GM18868 (cell line): ENCODE results near the gene FABP1.

ENCODE experiments used
- ATAC-seq: cut with Tn5 transposase; IDR thresholded peaks from one replicate; pipeline ENCODE4 v1.9.1; 2021; ENCODE audit warnings: mild to moderate bottlenecking, moderate library complexity; ENCODE audit not compliant: unreplicated experiment

Gene FABP1

DNA sequence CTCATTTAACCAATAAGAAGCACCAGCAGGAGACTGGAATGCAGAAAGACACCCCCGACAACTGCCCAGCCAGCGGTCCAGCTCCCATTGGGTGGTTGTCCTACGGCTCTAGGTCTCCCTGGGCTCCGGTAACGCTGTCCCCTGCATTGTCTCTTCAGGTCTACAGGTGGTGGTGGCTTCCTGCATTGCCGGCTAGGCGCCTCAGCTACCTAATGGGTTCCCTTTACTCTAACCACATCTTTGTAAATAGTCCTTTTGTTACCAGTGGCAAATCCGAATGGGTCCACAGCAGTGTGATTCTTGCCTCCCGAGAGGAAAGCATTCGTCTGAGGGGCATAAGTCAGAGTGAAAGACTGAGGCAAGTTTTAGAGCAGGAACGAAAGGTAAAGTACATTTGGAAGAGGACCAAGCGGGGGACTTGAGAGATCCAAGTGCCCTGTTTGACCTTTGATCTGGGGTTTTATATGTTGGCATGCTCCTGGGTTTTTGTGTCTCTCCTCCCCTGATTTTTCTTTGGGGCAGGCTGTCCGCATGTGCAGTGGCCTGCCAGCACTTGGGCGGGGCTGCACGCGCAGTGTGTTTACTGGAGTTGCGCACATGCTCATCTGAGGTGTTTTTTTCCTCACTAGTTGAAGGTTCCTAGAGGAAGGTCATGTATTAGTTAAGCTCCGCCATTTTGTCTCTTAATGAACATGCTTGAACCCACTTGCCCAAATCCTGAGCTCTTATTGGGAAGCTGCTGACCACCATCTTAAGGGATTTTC is 11.0 kb downstream of the FABP1 start:
- no peak for ATAC-seq

DNA sequence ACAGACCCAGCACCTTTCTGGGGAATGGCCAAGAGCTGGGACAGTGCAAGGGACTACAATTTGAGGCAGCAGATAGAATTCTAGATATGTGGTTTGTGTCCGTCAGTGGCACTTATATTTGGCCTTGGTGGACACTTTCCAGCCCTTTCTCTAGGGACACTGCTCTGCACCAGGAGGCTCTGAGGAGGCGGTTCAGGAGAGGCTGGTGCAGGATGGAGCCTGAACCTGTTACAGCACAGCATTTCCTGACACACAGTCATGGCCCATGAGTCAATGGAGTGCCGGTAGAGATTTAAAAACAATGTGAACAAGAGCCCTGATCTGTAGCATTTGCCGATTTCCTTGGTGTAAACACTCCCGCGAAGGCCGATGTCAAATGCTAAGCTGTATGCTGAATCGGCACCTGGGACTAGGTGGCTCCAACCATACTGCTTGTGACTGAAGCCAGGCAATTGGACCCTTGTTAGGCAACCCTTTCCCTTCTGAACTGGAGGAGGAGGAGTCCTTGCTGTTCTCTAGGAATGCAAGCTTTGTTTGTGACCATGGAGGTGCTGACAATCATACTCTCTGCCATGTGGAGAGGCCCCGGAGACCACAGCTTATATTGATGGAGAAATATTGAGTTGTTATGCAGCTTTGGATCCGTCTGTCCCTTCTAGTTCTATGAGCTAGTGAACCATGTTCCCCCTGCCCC is 11.9 kb downstream of the FABP1 start:
- no peak for ATAC-seq

DNA sequence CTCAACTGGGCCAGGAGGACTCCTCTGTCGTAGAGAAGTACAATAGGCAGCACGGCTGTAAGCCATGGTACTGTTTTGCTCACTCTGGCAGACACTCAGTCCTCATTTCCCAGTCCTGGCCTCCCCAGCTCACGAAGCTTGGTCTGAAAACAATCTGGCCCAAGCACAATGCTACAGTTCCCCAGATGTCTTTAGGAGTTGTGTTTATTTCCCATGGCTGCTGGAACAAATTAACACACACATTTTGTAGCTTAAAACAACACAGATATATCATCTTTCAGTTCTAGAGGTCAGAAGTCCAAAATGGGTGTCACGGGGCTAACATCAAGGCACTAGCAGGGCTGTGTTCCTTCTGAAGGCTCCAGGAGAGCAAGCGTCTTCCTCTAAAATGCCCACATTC is 13.0 kb downstream of the FABP1 start:
- ATAC-seq: no peak

DNA sequence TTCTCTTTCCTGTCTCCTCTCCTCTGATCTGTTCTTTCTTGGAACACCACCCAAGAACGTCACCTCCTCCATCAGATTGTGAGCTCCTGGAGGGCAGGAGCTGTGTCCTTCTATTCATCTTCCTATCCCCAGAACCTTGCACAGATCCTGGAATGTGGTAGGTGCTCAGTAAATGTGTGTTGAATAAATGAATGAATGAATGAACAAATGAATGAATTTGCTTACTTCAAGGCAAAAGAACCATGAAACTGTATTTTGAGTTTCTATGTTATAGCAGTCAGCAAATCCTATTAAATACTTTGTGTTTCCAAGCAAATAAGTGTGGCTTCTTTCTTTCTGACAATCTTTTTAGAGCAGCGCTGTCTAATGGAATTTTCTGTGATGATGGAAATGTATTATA is 14.8 kb downstream of the FABP1 start:
- ATAC-seq: no peak

DNA sequence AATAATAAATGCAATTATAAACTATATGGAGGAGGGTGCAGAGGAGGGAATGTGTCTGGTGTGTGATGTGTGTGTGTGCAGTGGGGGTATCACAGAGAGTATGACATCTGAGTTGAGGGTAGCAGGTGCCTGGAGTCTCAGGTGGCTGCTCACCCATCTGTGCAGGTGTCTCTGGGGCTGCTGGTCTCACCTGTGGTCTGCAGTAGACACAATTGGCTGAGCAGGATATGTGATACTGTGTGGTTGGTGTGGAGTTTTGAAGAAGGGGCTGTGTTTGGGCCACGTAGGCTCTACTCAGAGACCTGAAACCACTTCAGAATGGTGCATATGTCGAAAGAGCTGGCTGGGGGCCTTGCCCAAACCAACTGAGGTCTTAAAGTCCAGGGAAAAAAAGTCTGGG is 17.0 kb downstream of the FABP1 start:
- no peak for ATAC-seq

DNA sequence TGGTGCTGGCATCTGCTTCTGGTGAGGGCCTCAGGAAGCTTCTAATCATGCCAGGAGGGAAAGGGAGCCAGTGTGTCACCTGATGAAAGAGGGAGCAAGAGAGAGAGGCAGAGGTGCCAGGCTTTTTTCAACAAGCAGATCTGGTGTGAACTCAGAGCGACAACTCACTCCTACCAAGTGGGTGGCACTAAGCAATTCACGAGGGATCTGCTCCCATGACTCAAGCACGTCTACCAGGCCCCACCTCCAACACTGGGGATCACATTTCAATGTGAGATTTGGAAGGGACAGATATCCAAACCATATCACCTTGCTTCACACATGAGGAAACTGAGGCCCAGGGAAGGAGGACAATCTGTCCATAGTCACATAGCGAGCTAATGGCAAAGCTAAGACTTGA is 19.1 kb downstream of the FABP1 start:
- no peak for ATAC-seq

DNA sequence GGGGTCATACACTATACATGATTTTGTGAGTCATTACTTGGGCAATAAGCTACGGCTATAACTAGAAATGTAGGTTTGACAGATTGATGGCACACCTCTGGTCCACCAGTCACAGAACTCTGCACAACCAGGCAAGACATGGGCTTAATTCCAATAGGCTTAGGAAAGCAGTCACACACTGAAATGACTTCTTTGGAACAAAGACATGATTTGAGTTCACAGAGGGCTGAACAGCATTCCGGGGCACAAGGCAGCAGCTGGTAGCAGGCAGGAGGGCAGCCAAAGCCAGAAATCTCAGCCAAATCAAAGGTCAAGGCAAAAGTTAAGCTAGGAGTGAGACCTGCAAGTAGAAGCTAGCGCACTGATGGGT is 27.4 kb downstream of the FABP1 start:
- no peak for ATAC-seq

DNA sequence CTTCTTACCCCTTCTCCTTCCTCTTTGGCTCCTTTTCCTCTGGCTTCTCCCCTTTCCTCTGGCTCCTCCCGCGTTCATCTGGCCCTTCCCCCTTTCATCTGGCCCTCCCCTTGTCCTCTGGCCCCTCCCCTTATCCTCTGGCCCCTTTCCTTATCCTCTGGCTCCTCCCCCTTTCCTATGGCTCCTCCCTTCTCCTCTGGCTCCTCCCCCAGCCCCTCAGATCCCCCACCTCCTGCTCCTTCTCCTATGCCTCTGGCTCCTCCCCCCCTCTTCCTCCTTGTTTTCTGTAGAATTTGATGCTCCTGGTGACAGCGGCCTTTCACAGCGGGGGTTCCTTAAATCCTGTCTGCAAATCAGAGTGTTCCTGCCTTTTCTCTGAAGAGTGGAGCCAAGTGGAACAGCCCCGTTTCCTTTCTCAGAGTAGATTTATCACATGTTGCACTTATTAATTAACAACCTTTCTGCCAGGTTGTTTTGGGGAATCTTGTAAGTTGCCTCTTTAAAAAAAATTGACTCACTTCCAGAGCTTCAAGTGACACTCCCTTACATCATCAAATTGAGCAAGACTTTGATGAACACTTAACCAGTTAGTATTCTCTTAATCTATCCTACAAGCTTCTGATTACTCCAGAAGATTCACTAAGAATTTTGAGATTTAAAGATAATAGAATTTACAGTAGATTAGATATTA is 27.9 kb downstream of the FABP1 start:
- no peak for ATAC-seq

DNA sequence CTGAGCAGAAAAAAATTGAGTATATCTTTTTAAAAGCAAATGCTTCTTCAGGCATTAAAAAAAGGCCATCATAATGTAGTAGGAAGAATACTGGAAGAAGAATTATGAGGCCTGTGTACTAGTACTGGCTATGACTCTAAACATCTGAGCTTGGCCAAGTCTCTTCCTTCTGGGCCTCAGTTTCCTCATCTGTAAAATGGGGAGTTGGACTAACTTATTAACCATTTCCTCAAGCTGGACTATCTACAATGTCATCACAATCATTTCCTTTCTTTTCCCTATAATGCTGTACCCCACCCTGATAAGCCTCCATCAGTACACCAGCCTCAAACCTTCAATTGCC is 29.3 kb downstream of the FABP1 start:
- no peak for ATAC-seq

DNA sequence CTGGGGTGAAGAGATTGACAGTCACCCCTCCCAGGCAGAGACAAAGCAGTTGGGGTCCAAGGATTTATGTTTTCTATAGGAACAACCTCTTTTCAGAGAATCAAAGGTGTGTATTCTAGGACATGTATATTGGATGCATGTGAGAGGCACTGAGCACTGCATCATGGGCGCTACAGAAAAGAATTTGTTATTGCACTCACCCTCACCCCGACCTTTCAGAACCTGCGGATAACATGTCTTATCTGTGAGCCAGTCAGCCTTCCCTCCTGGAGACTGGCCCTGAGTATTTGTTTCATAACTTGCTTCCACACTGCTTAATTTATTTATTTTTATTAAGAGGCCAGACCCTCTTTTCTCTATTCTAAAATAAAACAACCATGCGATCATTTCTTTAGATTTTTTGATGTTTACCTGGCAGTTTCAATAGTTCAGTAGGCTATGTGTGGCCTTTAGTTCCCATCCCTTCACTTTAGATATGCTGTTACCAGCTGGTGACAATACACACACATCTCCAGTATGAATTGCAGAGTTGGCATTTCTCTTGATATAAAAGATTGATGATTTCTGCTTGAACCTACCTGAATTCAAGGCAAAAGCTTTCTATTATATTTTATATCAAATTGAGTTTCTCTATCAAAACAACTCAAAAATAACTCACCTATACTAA is 29.8 kb downstream of the FABP1 start:
- no peak for ATAC-seq

DNA sequence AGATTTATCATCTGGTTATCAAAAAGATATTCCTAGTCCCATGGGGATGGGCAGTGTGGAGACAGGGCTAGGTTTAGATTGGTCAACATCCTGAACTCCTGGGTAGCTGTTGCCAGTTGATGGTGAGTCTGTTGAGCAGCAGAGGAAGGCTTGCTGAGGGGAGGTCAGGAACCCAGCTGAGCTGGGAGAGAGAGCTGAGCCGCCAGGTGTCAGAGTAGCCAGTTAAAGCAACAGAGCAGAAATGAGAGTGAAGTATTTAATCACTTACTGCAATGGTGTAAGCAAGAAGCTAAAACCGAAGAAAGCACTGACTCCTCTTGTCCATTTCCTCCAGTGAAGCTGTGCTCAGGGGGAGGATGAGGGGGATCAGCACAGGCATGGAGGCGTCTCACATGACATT is 30.7 kb downstream of the FABP1 start:
- ATAC-seq: no peak

DNA sequence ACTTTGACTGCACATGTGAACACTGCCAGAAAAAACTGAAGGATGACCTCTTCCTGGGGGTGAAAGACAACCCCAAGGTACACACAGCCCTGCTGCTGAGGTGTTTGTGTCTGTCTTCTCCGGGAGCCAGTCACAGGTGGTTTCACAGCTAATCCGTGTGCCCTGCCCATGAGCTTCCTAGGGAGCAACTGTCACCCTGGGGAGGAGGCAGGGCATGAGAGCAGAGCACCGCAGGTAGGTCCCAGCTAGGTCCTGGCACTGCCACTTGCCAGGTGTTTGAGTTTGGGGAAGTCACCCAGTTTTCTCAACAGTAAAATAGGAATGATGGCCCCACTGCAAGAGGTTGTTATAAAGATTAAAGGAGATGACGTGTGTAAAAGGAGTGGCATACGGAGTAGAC is 31.2 kb downstream of the FABP1 start:
- no peak for ATAC-seq

DNA sequence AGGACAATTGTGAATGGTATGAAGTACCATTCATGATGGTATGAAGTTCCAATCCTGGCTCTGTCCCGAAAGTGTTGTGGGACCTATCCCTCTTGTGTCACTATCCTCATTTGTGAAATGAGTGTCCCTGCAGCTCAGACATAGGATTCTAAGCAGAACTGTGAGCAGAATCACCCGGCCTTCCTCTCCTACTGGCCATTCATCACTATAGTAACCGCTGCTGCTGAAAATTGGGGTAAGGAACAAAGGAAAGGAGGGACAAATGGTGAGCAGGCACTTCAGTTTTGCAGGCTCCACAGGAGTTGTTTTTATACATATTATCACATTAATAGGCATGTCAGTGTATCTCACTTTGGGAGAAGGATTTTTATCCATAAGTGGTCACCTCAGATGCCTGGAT is 32.8 kb downstream of the FABP1 start:
- ATAC-seq: no peak

DNA sequence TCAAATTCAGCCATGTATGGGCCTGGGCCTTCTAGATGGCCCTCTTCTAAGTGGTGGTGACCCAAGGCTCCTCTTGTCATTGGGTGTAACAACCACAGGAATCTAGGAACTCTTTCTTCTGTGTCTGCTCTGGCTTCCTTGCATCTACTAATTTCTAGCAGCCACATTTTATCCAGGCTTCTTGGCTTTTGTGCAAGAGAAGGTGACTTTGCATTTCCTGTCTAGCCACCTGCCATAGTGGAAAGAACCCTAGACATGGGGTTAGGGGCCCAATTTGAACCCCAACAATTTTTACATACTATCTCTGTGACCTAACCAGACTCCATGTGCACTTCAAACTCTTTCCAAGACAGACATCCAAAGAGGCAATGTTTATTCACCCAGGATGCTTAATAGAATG is 35.1 kb downstream of the FABP1 start:
- no peak for ATAC-seq

DNA sequence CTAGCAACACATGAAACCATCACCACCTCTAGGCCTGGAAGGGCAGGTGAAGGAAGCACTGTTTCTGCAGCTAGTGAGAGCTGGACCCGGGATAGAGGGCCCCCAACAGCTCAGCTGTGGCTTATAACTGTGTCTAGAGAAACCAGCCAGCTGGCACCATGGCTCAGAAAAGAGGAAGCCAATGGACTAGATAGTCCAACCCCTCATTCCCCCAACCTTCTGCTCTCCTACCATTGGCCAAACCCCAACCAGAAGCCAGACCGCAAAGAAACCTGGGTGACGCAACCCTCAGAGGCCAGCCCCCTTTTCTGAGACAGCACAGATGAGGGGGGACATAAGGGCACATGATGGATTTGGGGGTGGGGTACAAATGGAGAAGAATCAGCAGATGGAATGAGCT is 35.9 kb downstream of the FABP1 start:
- ATAC-seq: no peak

DNA sequence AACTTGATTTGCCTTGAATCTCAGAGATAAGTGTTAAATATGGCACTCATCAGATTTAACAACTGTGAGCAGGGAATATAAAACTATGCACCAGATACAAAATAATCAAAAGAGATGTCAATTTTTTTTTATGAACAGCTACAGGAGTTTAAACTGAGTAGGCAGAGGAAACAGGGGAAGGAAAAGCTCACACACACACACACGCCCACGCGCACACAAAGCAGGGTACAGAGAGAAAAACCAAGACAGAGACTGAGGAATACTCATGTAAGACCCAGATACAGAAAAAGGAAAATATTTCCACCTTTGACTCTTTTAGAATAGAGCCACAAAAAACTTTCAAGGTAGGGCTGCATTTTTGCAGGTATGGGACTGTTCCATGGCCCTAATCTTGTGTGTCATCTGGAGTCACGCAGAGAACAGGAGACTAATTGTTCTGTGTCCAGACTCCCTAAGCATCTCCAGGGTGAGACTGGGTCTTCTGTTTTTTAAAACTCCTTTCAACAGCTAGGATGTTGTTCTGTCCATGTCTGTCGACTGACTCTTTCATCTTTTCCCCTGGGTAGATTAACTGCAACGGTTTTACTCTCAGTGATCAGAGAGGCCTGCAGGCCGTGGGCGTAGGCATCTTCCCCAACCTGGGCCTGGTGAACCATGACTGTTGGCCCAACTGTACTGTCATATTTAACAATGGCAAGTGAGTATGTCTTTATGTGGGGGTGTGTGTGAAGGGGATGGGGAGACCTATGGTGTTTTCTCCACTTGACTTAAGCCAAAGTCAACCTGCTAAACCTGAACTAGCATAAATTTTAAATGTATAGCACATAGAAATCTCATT is 37.2 kb downstream of the FABP1 start:
- ATAC-seq: no peak

DNA sequence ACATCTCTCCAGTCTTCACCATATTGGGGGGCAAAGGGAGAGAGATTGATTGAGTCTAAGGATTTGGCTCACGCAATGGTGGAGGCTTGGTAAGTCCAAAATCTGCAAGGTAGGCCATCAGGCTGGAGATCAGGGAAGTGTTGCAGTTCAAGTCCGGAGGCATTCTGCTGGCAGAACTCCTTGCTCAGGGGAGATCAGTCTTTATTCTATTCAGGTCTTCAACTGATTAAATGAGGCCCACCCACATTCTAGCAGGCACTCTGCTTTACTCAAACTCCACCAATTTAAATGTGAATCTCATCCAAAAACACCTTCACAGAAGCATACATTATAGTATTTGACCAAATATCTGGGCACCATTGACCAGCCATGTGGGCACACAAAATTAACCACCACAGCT is 38.9 kb downstream of the FABP1 start:
- no peak for ATAC-seq

DNA sequence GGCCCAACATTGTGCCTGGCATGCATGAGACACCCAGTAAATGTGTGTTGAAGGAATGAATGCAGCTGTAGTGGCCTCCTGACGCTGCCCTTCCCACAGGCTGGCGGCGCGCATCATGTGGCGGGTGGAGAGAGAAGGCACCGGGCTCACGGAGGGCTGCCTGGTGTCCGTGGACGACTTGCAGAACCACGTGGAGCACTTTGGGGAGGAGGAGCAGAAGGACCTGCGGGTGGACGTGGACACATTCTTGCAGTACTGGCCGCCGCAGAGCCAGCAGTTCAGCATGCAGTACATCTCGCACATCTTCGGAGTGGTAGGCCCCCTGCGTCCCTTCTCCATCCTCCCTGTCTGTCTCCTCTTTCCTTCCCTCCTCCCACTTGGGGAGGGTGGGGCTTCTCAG is 40.1 kb downstream of the FABP1 start:
- ATAC-seq: no peak

DNA sequence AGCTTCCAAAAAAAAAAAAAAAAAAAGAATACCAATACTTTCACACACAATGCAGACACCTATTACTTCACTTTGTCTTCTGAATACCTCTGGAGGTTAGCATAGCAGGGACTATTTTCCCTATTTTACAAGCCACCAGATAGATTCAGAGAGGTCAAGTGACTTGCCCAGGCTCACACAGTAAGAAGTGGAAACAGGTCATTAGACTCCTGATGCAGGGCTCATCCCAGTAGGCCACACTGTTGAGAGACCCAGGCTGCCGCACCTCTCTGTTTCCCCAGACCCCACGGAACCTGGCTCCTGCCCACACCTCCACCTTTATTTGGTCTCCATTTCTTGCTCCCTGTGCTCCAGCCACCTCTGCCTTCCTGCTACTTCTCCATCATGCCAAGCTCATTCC is 40.8 kb downstream of the FABP1 start:
- ATAC-seq: no peak

DNA sequence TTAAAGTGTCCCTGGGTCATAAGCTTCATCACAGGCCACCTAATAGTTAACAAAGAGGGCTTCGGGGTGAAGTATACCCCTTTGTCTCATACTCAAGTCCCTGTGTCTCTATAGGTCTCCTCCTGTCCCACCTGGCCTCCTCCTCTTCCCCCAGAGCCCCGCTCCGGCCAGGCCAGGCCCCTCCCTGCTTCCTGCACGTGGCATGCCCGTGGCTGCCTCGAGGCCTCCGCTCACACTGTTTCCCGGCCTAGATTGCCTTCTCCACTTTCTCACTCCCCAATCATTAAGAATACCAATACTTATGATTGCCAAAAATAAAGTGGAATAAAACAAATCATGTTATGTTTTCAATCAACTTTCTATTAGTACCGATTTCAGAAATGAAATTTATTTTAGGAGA is 41.5 kb downstream of the FABP1 start:
- no peak for ATAC-seq

DNA sequence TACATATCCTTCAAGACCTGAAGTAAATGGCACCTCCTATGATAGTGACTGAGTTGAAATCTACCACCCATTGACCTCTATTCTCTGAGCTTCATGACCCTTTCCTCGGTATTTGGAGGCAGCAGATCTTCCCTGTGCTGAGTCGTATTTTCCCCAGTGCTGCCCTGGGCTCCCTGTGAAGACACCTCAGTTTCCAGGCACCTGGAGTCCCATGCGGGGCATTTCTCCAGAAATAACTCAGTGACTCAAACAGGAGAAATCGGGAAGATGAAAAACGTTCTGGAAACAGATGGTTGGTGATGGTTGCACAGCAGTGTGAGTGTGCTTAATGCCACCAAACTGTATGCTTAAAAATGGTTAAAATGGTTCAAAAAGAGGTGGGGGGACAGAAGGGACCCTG is 42.3 kb downstream of the FABP1 start:
- no peak for ATAC-seq
